T-helper 1 cell treated with Interleukin-12 subunit alpha and Interleukin-12 subunit beta and Interleukin-4 antibody, amounts not matched to agents 30 ng/mL and 1 ng/mL, for 36 hours (primary cell): ENCODE measurements around the gene CROCC2. TPM values are rescaled to one million over a fixed set of nuclear protein-coding genes. Genes with fewer than 3 reads are reported as not detected.

Experiments
- intact Hi-C: fragments of 100-400 bp; cut with micrococcal nuclease; formaldehyde crosslinking; loops from one replicate; pipeline ENCODE4 v1.15.1; 2024
- total RNA-seq: library from RNA; stranded (reverse); gene quantifications from 2 replicates; pipeline ENCODE4 v1.2.3, GENCODE V29; 2022

The CROCC2 gene
- total RNA-seq, 1 donor from 2014 or later, result not detected

- intact Hi-C loops, result no loop called here
Measured at GRCh38 chr2:240955306-240956170, 49.4 kb downstream of the CROCC2 start.

GRCh38 chr2:240956171-240956934 lies 50.2 kb downstream of the CROCC2 start:
- intact Hi-C loops, result no loop called here

GRCh38 chr2:240956935-240957655 lies 51.0 kb downstream of the CROCC2 start:
- intact Hi-C loops, result no loop called here

GRCh38 chr2:240957656-240958365 lies 51.7 kb downstream of the CROCC2 start:
- intact Hi-C loops, result no loop called here

GRCh38 chr2:240958366-240959213 lies 52.5 kb downstream of the CROCC2 start:
- intact Hi-C loops, result no loop called here

GRCh38 chr2:240959214-240959940 lies 53.2 kb downstream of the CROCC2 start:
- intact Hi-C loops, result no loop called here

- intact Hi-C loops, result no loop called here
Measured at GRCh38 chr2:240959941-240960308, 53.8 kb downstream of the CROCC2 start.

- intact Hi-C loops, result no loop called here
Measured at GRCh38 chr2:240960309-240960970, 54.3 kb downstream of the CROCC2 start.

- intact Hi-C loops, result no loop called here
Measured at GRCh38 chr2:240960971-240961876, 55.1 kb downstream of the CROCC2 start.

GRCh38 chr2:240961910-240962299 lies 55.8 kb downstream of the CROCC2 start:
- intact Hi-C loops, result no loop called here

- intact Hi-C loops, result no loop called here
Measured at GRCh38 chr2:240962300-240963064, 56.3 kb downstream of the CROCC2 start.

- intact Hi-C loops, result no loop called here
Measured at GRCh38 chr2:240963065-240963867, 57.1 kb downstream of the CROCC2 start.

GRCh38 chr2:240963868-240964703 lies 58.0 kb downstream of the CROCC2 start:
- intact Hi-C loops, result no loop called here

GRCh38 chr2:240964704-240965295 lies 58.7 kb downstream of the CROCC2 start:
- intact Hi-C loops, result no loop called here

GRCh38 chr2:240965296-240965904 lies 59.3 kb downstream of the CROCC2 start:
- intact Hi-C loops, result no loop called here
